HepG2 (cell line): ENCODE data around the gene TMX2. TPM values are rescaled to one million over a fixed set of nuclear protein-coding genes. Genes with fewer than 3 reads are reported as not detected.

ENCODE experiments used
- ARID3A ChIP-seq: IDR thresholded peaks from 2 replicates; pipeline ENCODE4 v1.6.1; 2012; ENCODE audit warnings: low read depth, low read length, improper control_type of control experiment
- ATF2 ChIP-seq: sonication (generic); formaldehyde crosslinking; IDR thresholded peaks from 2 replicates; pipeline ENCODE4 v1.4.0; 2020; ENCODE audit warnings: missing genetic modification reagents
- CBX1 ChIP-seq: IDR thresholded peaks from one replicate; pipeline ENCODE4 v1.6.1; 2016; ENCODE audit warnings: antibody characterized with exemption, low read depth
- DMAP1 ChIP-seq: IDR thresholded peaks from 2 replicates; pipeline ENCODE4 v1.6.1; 2016
- MAZ ChIP-seq, 2 experiments: sonication (generic) in 1 of 2; formaldehyde crosslinking in 1 of 2; IDR thresholded peaks; 2 replicates each; pipeline versions ENCODE4 v1.5.0 to v1.6.1; 2012 to 2020; ENCODE audit warnings: low read depth in 2 of 2, mild to moderate bottlenecking in 2 of 2, borderline replicate concordance in 1 of 2, improper control_type of control experiment in 1 of 2, low read length in 1 of 2, missing genetic modification reagents in 1 of 2, moderate library complexity in 1 of 2
- NR2F1 ChIP-seq, 2 experiments: fragments of 450-650 bp in 1 of 2; formaldehyde crosslinking in 1 of 2; IDR thresholded peaks; 2 replicates each; pipeline versions ENCODE4 v1.5.0 to v1.6.1; 2016 to 2020; ENCODE audit warnings: mild to moderate bottlenecking in 1 of 2, missing compliant biosample characterization in 1 of 2, missing genetic modification reagents in 1 of 2, moderate library complexity in 1 of 2
- PHF21A ChIP-seq: sonication (generic); formaldehyde crosslinking; IDR thresholded peaks from 2 replicates; pipeline ENCODE4 v1.5.0; 2020; ENCODE audit warnings: mild to moderate bottlenecking, missing genetic modification reagents
- STAG1 ChIP-seq: sonication (generic); formaldehyde crosslinking; IDR thresholded peaks from 2 replicates; pipeline ENCODE4 v1.4.0; 2020; ENCODE audit warnings: missing genetic modification reagents
- TFDP1 ChIP-seq: IDR thresholded peaks from 2 replicates; pipeline ENCODE4 v1.6.1; 2016; ENCODE audit warnings: missing compliant biosample characterization, missing genetic modification reagents, borderline replicate concordance
- U2AF1 ChIP-seq: fragments of 200-400 bp; formaldehyde crosslinking; optimal IDR thresholded peaks from 2 replicates; pipeline ENCODE3; 2017; ENCODE audit warnings: mild to moderate bottlenecking, low read depth, low read length
- ZBED4 ChIP-seq: sonication (generic); formaldehyde crosslinking; IDR thresholded peaks from 2 replicates; pipeline ENCODE4 v1.4.0; 2020; ENCODE audit warnings: missing genetic modification reagents, borderline replicate concordance
- ZFP62 ChIP-seq: sonication (generic); formaldehyde crosslinking; IDR thresholded peaks from 2 replicates; pipeline ENCODE4 v1.4.0; 2020; ENCODE audit warnings: missing genetic modification reagents
- ZGPAT ChIP-seq: IDR thresholded peaks from 2 replicates; pipeline ENCODE4 v1.6.1; 2016; ENCODE audit warnings: mild to moderate bottlenecking
- ZIK1 ChIP-seq: sonication (generic); formaldehyde crosslinking; IDR thresholded peaks from 2 replicates; pipeline ENCODE4 v1.5.0; 2020; ENCODE audit warnings: mild to moderate bottlenecking, low read depth, missing genetic modification reagents, borderline replicate concordance
- ZNF460 ChIP-seq: sonication (generic); formaldehyde crosslinking; IDR thresholded peaks from 2 replicates; pipeline ENCODE4 v1.5.1; 2020; ENCODE audit warnings: missing genetic modification reagents, mild to moderate bottlenecking, borderline replicate concordance
- ZNF589 ChIP-seq: sonication (generic); formaldehyde crosslinking; conservative IDR thresholded peaks from 2 replicates; pipeline ENCODE4 v1.8.0; 2022; ENCODE audit warnings: mild to moderate bottlenecking, moderate library complexity, missing genetic modification reagents
- ZNF720 ChIP-seq: sonication (generic); formaldehyde crosslinking; IDR thresholded peaks from 2 replicates; pipeline ENCODE4 v1.4.0; 2020; ENCODE audit warnings: missing genetic modification reagents
- polyA plus RNA-seq, 8 experiments: library from polyadenylated mRNA; depleted of rRNA in 3 of 8; stranded (reverse) in 7 of 8; unstranded in 1 of 8; fragments of >200 nt; fragmentation: Illumina TruSeq in 4 of 8; extraction: Trizol in 4 of 8; gene quantifications; 2 replicates each; pipeline versions ENCODE4 v1.2.1 to v1.2.3, GENCODE V29; 2011 to 2016; ENCODE audit warnings: low read depth in 4 of 8, missing spikeins in 1 of 8, mixed read lengths in 1 of 8; ENCODE audit not compliant: insufficient read depth in 1 of 8
- total RNA-seq, 5 experiments: library from RNA; depleted of rRNA; stranded (reverse); fragments of >200 nt; fragmentation: Illumina TruSeq; extraction: Trizol; gene quantifications; 2 replicates each; pipeline ENCODE4 v1.2.3, GENCODE V29; 2016; ENCODE audit warnings: low read depth in 1 of 5

Gene TMX2
- total and polyA plus RNA-seq, 2 of the 13 experiments (the other 11 are each of a cell fraction or from before 2014, with no cell fraction given): 84.5 to 129 TPM

GRCh38 chr11:57741132-57742086, 29.0 kb downstream of the TMX2 start, which contains the start of gene SELENOH (continued):
- TF ChIP-seq TFDP1 (peak; percentile 80; the same call in 1 of the 2 replicates), MAZ (IDR thresholded peaks at IDR 0.05; ENCODE audit: borderline replicate concordance, low read depth, low read length) (no peak; the same call in 1 of the 2 replicates), MAZ (CRISPR knock-in tag; IDR thresholded peaks at IDR 0.05; ENCODE audit: low read depth) (peak; percentile 76), ATF2 (CRISPR knock-in tag) (peak; percentile 65; the same call in 1 of the 2 replicates), U2AF1 (no peak), ZGPAT (CRISPR knock-in tag) (peak; percentile 80), DMAP1 (CRISPR knock-in tag) (peak; percentile 87), ARID3A (no peak), STAG1 (CRISPR knock-in tag) (no peak), ZIK1 (peak; percentile 83; the same call in 1 of the 2 replicates), ZNF720 (CRISPR knock-in tag) (no peak), CBX1 (peak; percentile 57), ZFP62 (CRISPR knock-in tag) (no peak), ZNF460 (CRISPR knock-in tag) (no peak; the same call in 1 of the 2 replicates), ZNF589 (CRISPR knock-in tag) (no peak; the same call in 1 of the 2 replicates), NR2F1 (CRISPR knock-in tag; IDR thresholded peaks at IDR 0.05) (0 out of 4 replicates have a peak, but pooled peaks of 1 of the 2 experiments have one; percentile 13), PHF21A (CRISPR knock-in tag) (peak; percentile 63; the same call in 1 of the 2 replicates), ZBED4 (no peak)
